Measurements from ENCODE around the gene HAND2. TPM values are rescaled to one million over a fixed set of nuclear protein-coding genes. Genes with fewer than 3 reads are reported as not detected.

HAND2 gene
- not detected in 2 replicates for total RNA-seq

- no peak for TF ChIP-seq CTCF (conservative IDR thresholded peaks at IDR 0.05; ENCODE audit: low read depth, low read length)
- H3K4me3 ChIP-seq (ENCODE audit: low read depth, low read length): no peak within 1 kb of the TSS
- DNase-seq (ENCODE audit: low read depth): no peak
Observed at GRCh38 chr4:173529477-173530325, at the start of gene HAND2. Gene HAND2 (minus strand): TSS chr4:173530229. CDS start chr4:173529289, 940 bp downstream.

- no peak for DNase-seq (ENCODE audit: low read depth)
- no peak for TF ChIP-seq CTCF (conservative IDR thresholded peaks at IDR 0.05; ENCODE audit: low read depth, low read length)
- no peak overlapping the region for H3K4me3 ChIP-seq (ENCODE audit: low read depth, low read length)
Observed at GRCh38 chr4:173578956-173579355, 48.9 kb upstream of the HAND2 start.

- no peak for DNase-seq (ENCODE audit: low read depth)
- no peak overlapping the region for H3K4me3 ChIP-seq (ENCODE audit: low read depth, low read length)
- TF ChIP-seq CTCF (conservative IDR thresholded peaks at IDR 0.05; ENCODE audit: low read depth, low read length): no peak
Observed at GRCh38 chr4:173577963-173578362, 47.9 kb upstream of the HAND2 start.

- no peak for DNase-seq (ENCODE audit: low read depth)
- no peak for TF ChIP-seq CTCF (conservative IDR thresholded peaks at IDR 0.05; ENCODE audit: low read depth, low read length)
- no peak overlapping the region for H3K4me3 ChIP-seq (ENCODE audit: low read depth, low read length)
Observed at GRCh38 chr4:173575482-173576152, 45.6 kb upstream of the HAND2 start.

GRCh38 chr4:173573725-173574124 is 43.7 kb upstream of the HAND2 start:
- no peak overlapping the region for H3K4me3 ChIP-seq (ENCODE audit: low read depth, low read length)
- no peak for DNase-seq (ENCODE audit: low read depth)
- TF ChIP-seq CTCF (conservative IDR thresholded peaks at IDR 0.05; ENCODE audit: low read depth, low read length): no peak

GRCh38 chr4:173573286-173573685 is 43.3 kb upstream of the HAND2 start:
- TF ChIP-seq CTCF (conservative IDR thresholded peaks at IDR 0.05; ENCODE audit: low read depth, low read length): no peak
- no peak overlapping the region for H3K4me3 ChIP-seq (ENCODE audit: low read depth, low read length)
- no peak for DNase-seq (ENCODE audit: low read depth)

Measured in epithelial cell of proximal tubule (primary cell).